Prostate gland (tissue), 2 donors: ENCODE results near the gene GOLGA6L26.
"Not testable (repeated sequence)": the region's sequence is repeated elsewhere in the genome, so short reads cannot be mapped to it uniquely, and the experiment has no call there.

Source experiments
- POLR2A ChIP-seq: fragments of 450-650 bp; IDR thresholded peaks from one replicate; pipeline ENCODE4 v1.6.1; 2016; ENCODE audit warnings: antibody characterized with exemption, mild to moderate bottlenecking
- POLR2AphosphoS5 ChIP-seq: sonication (generic); formaldehyde crosslinking; IDR thresholded peaks from one replicate; pipeline ENCODE4 v1.6.1; 2017; ENCODE audit warnings: antibody characterized with exemption
- TF ChIP-seq, protein P1 (sequence below), 4 experiments: fragments of 200-600 bp in 2 of 4; fragments of 450-650 bp in 2 of 4; sonication (generic) in 2 of 4; IDR thresholded peaks; 1 replicate in 3 of 4; 2 replicates in 1 of 4; pipeline ENCODE4 v1.5.1; 2016 to 2019; ENCODE audit warnings: antibody characterized with exemption in 4 of 4, mild to moderate bottlenecking in 2 of 4, moderate library complexity in 2 of 4

DNA sequence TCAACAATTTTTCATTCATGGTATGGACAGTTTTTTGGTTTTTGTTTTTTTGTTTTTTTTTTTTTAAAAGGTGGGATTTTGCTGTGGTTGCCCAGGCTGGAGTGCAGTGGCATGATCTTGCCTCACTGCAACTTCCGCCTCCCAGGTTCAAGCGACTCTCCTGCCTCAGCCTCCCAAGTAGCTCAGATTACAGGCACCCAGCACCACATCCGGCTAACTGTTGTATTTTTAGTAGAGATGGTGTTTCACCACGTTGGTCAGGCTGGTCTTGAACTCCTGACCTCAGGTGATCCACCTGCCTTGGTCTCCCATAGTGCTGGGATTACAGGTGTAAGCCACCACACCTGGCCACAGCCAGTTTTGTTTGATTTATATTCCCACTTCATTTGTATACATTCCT is 37.1 kb upstream of the GOLGA6L26 start:
- TF ChIP-seq POLR2A, POLR2AphosphoS5: not testable (repeated sequence)
- TF ChIP-seq, protein P1, sequence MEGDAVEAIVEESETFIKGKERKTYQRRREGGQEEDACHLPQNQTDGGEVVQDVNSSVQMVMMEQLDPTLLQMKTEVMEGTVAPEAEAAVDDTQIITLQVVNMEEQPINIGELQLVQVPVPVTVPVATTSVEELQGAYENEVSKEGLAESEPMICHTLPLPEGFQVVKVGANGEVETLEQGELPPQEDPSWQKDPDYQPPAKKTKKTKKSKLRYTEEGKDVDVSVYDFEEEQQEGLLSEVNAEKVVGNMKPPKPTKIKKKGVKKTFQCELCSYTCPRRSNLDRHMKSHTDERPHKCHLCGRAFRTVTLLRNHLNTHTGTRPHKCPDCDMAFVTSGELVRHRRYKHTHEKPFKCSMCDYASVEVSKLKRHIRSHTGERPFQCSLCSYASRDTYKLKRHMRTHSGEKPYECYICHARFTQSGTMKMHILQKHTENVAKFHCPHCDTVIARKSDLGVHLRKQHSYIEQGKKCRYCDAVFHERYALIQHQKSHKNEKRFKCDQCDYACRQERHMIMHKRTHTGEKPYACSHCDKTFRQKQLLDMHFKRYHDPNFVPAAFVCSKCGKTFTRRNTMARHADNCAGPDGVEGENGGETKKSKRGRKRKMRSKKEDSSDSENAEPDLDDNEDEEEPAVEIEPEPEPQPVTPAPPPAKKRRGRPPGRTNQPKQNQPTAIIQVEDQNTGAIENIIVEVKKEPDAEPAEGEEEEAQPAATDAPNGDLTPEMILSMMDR (IDR thresholded peaks at IDR 0.05) = not testable (repeated sequence)
